Spleen (tissue), 7 donors: ENCODE data around the gene C14orf180.

Experiments
- POLR2A ChIP-seq, 3 donors: fragments of 450-650 bp; IDR thresholded peaks; one replicate each; pipeline ENCODE4 v1.5.1; 2017; ENCODE audit warnings: antibody characterized with exemption in 3 of 3, mild to moderate bottlenecking in 1 of 3
- TF ChIP-seq, protein P1 (sequence below), 11 experiments: fragments of 200-600 bp in 7 of 11; fragments of 450-650 bp in 4 of 11; sonication (generic) in 4 of 11; IDR thresholded peaks in 8 of 11; conservative IDR thresholded peaks in 3 of 11; 1 replicate in 7 of 11; 2 replicates in 4 of 11; pipeline versions ENCODE4 v1.4.0 to v1.8.0; 2016 to 2021; ENCODE audit warnings: antibody characterized with exemption in 11 of 11, inconsistent platforms in 4 of 11, mild to moderate bottlenecking in 1 of 11
- donor health status: DM: no; HTN: no; CAD: no; lungs with moderate emphysema.
- donor health status: DM: no; HTN: no; CAD: no.
- donor health status: DM: no; HTN: no; CAD: no.

DNA sequence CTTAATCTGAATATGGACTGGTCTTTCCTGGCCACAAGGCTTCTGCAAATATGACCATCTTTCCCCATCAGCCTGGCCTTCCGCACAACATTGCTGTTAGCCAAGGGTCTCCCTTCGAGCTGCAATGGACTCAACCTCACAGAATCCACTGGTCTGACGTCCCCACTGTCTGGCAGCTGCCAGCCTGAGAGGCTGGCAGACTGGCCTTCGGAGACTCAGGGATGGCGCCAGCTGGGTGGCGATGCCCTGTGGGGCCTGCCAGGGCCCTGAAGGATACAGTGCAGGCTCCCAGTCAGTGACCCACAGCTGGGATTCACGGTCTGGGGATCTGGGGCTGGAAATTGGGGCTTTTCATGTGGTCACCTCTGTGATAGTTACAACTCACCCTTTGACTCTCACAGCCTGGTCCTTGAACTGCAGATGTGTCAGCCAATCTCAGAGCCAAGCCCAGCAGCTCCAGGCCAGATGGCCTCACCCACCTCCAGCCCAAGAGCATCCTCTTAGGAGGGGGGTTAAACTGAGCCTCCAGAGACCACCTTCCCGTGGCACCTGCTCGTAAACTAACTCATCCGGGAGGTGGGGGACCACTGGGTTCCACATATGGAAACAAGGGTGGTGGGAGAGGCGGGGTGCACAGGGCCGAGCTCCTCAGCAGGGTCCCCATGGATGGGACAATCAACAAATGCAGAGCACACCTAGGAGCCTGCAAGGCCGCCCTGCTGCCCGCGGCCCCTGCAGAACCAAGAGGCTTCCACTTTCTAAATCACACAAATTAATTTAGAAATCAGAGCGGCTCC lies 21.1 kb upstream of the C14orf180 start:
- TF ChIP-seq, protein P1, sequence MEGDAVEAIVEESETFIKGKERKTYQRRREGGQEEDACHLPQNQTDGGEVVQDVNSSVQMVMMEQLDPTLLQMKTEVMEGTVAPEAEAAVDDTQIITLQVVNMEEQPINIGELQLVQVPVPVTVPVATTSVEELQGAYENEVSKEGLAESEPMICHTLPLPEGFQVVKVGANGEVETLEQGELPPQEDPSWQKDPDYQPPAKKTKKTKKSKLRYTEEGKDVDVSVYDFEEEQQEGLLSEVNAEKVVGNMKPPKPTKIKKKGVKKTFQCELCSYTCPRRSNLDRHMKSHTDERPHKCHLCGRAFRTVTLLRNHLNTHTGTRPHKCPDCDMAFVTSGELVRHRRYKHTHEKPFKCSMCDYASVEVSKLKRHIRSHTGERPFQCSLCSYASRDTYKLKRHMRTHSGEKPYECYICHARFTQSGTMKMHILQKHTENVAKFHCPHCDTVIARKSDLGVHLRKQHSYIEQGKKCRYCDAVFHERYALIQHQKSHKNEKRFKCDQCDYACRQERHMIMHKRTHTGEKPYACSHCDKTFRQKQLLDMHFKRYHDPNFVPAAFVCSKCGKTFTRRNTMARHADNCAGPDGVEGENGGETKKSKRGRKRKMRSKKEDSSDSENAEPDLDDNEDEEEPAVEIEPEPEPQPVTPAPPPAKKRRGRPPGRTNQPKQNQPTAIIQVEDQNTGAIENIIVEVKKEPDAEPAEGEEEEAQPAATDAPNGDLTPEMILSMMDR (IDR thresholded peaks at IDR 0.05 in 8 of 11, conservative IDR thresholded peaks at IDR 0.05 in 3 of 11): no peak
- no peak for TF ChIP-seq POLR2A (IDR thresholded peaks at IDR 0.05)
